Measurements from ENCODE around the gene ZNF554. TPM values are rescaled to one million over a fixed set of nuclear protein-coding genes. Genes with fewer than 3 reads are reported as not detected.

ZNF554 gene
- total and polyA plus RNA-seq, 2 donors (not counting 3 experiments of a cell fraction or from before 2014, with no cell fraction given) = 1.2 to 1.6 TPM

GRCh38 chr19:2771786-2772674 lies 47.6 kb upstream of the ZNF554 start:
- intact Hi-C loops (cut with micrococcal nuclease) (no loop called here), dilution Hi-C loops (cut with MboI; ENCODE audit: extremely low pct_ligation_motif_present, low sequenced_read_pairs) (no loop called here)
- no peaks in the 10 kb centered on the region for H3K4me1 ChIP-seq (ENCODE audit: control insufficient read depth, extremely low read depth, insufficient read depth, low read length)
- H3K9me1 ChIP-seq (replicated peaks; ENCODE audit: control insufficient read depth, extremely low read depth, insufficient read depth, low read length) = no peaks in the 10 kb centered on the region
- no peak overlapping the region for H3K4me3 ChIP-seq (replicated peaks in 1 of 3; ENCODE audit: insufficient read depth in 1 of 3, low read depth in 1 of 3, low read length in 3 of 3)
- H3K27ac ChIP-seq (ENCODE audit: insufficient read depth, low read depth, low read length) = no peak overlapping the region
- DNase-seq (ENCODE audit: low read depth, low spot score) (no peak), FAIRE-seq (no peak)
- peaks cover 0 to 14% of the 10 kb centered on the region in 2 experiments for H3K36me3 ChIP-seq (ENCODE audit: control insufficient read depth in 2 of 2, extremely low read depth in 1 of 2, insufficient read depth in 2 of 2, low read length in 2 of 2)
- no peaks in the 10 kb centered on the region for H3K27me3 ChIP-seq (ENCODE audit: control insufficient read depth in 2 of 2, insufficient read depth in 2 of 2, low read length in 2 of 2)
- POLR2A ChIA-PET = no interaction called here
- H4K20me1 ChIP-seq (replicated peaks; ENCODE audit: control insufficient read depth, extremely low read depth, insufficient read depth, low read length) = no peaks in the 10 kb centered on the region
- no peak for TF ChIP-seq POLR2A (IDR thresholded peaks at IDR 0.05; ENCODE audit: low read depth, low read length)
- TF ChIP-seq FOS (IDR thresholded peaks at IDR 0.05; ENCODE audit: borderline replicate concordance, insufficient read depth, low read length) = no peak
- no peak for TF ChIP-seq MYC (IDR thresholded peaks at IDR 0.05; ENCODE audit: low read depth, low read length)
- TF ChIP-seq EZH2 (IDR thresholded peaks at IDR 0.05; ENCODE audit: borderline replicate concordance, low read depth, low read length, severe bottlenecking) = no peak
- TF ChIP-seq CTCF (IDR thresholded peaks at IDR 0.05; ENCODE audit: extremely low read depth in 1 of 2, insufficient read depth in 1 of 2, low read depth in 1 of 2, low read length in 2 of 2) = no peak
- TF ChIP-seq JUN (IDR thresholded peaks at IDR 0.05; ENCODE audit: borderline replicate concordance, insufficient read depth, insufficient read length, low read depth) = no peak
- TF ChIP-seq MAX (IDR thresholded peaks at IDR 0.05; ENCODE audit: insufficient read depth, insufficient read length) = no peak
- TF ChIP-seq GATA2 (IDR thresholded peaks at IDR 0.05; ENCODE audit: insufficient read depth, insufficient read length, low read depth, low read length) = no peak
- no peak for TF ChIP-seq POLR2AphosphoS5 (IDR thresholded peaks at IDR 0.05; ENCODE audit: insufficient read depth, low read depth, low read length)
- CTCF ChIA-PET = no interaction called here
- BruUV-seq (replicated peaks) = no TSS peak
- H3K9ac ChIP-seq (replicated peaks; ENCODE audit: extremely low read depth, insufficient read depth, low read length) = no peak overlapping the region
- H3K9me3 ChIP-seq (replicated peaks; ENCODE audit: control insufficient read depth, insufficient read depth, low read length) = no peaks in the 10 kb centered on the region
- no peak overlapping the region for H3K4me2 ChIP-seq (ENCODE audit: insufficient read depth, low read length)
- no peak overlapping the region for H2AFZ ChIP-seq (ENCODE audit: low read depth, low read length)
- H3K79me2 ChIP-seq (ENCODE audit: control insufficient read depth, insufficient read depth, low read length) = peaks cover 66% of the 10 kb centered on the region

Measured in endothelial cell of umbilical vein (primary cell).